Stomach (tissue), 9 donors: ENCODE results near the gene VPS37C. TPM values are rescaled to one million over a fixed set of nuclear protein-coding genes. Genes with fewer than 3 reads are reported as not detected.

Experiments used
- DNase-seq, 2 donors: peaks; one replicate each; pipeline versions ENCODE4 v3.0.0 to v3.0.0-alpha.2; 2013 to 2019
- H3K27ac ChIP-seq, 5 donors: fragments of 200-600 bp in 4 of 5; sonication (generic) in 4 of 5; one replicate each; pipeline ENCODE4 v1.5.1; 2013 to 2019; ENCODE audit warnings: mild to moderate bottlenecking in 1 of 5, moderate library complexity in 1 of 5
- H3K27me3 ChIP-seq, 3 donors: fragments of 200-600 bp; sonication (generic); one replicate each; pipeline ENCODE4 v1.5.1; 2017 to 2019; ENCODE audit warnings: mixed run types in 1 of 3
- H3K36me3 ChIP-seq, 4 donors: fragments of 200-600 bp; sonication (generic); 1 replicate in 3 of 4; 2 replicates in 1 of 4; pipeline ENCODE4 v1.5.1; 2016 to 2019
- H3K4me1 ChIP-seq, 4 donors: fragments of 200-600 bp; sonication (generic); one replicate each; pipeline ENCODE4 v1.5.1; 2016 to 2019
- H3K4me3 ChIP-seq, 4 donors: fragments of 200-600 bp; sonication (generic) in 3 of 4; one replicate each; pipeline ENCODE4 v1.5.1; 2016 to 2019; ENCODE audit warnings: mild to moderate bottlenecking in 1 of 4
- H3K9me3 ChIP-seq, 4 donors: fragments of 200-600 bp; sonication (generic); one replicate each; pipeline ENCODE4 v1.5.1; 2016 to 2019
- CTCF ChIP-seq, 7 experiments: fragments of 450-650 bp in 4 of 7; fragments of 200-600 bp in 3 of 7; sonication (generic) in 3 of 7; IDR thresholded peaks; one replicate each; pipeline ENCODE4 v1.5.1; 2016 to 2019; ENCODE audit warnings: antibody characterized with exemption in 7 of 7, control low read depth in 2 of 7, mild to moderate bottlenecking in 1 of 7
- EP300 ChIP-seq: sonication (generic); formaldehyde crosslinking; IDR thresholded peaks from one replicate; pipeline ENCODE4 v1.6.1; 2017; ENCODE audit warnings: antibody characterized with exemption
- POLR2A ChIP-seq, 4 donors: fragments of 450-650 bp; IDR thresholded peaks; one replicate each; pipeline ENCODE4 v1.6.1; 2016; ENCODE audit warnings: antibody characterized with exemption in 4 of 4, control low read depth in 2 of 4, mild to moderate bottlenecking in 1 of 4, moderate library complexity in 1 of 4
- POLR2AphosphoS5 ChIP-seq, 3 donors: sonication (generic); formaldehyde crosslinking; IDR thresholded peaks; one replicate each; pipeline ENCODE4 v1.6.1; 2016; ENCODE audit warnings: antibody characterized with exemption in 3 of 3
- WGBS, 5 donors: extraction: QIAGEN DNeasy Blood & Tissue Kit in 3 of 5; methylation state at CpG; one replicate each; pipeline versions ENCODE4 v1.1.5 to v1.1.7; 2013 to 2018; 5-methylcytosine and 5-hydroxymethylcytosine counted together
- intact Hi-C: fragments of 100-400 bp; cut with DNase I; formaldehyde crosslinking; loops from one replicate; pipeline ENCODE4 v1.15.1; 2023; ENCODE audit warnings: low total_unique reads
- polyA plus RNA-seq, 3 donors: library from polyadenylated mRNA; stranded (reverse); fragments of 200-250 nt; gene quantifications; one replicate each; pipeline ENCODE4 v1.2.3, GENCODE V29; 2013
- total RNA-seq, 5 donors: library from RNA; depleted of rRNA; stranded (reverse); fragments of >200 nt; gene quantifications; one replicate each; pipeline versions ENCODE4 v1.1.0 to v1.2.3, GENCODE V29; 2014 to 2016
- donor health status: healthy with polysubstance abuse.
- donor health status: Bipolar disorder and iron deficiency.
- donor health status: healthy.

VPS37C gene
- total and polyA plus RNA-seq, 8 donors: 6.4 to 53.6 (median 27.7) TPM

GRCh38 chr11:61089806-61090491 is 71.3 kb downstream of the VPS37C start:
- 80 to 85% (median 82%) methylated on average over 12 of the region's 12 CpGs for WGBS, 5 donors
- Histone ChIP-seq H3K4me3 (no peak overlapping the region), H3K36me3 (no peaks in the 10 kb centered on the region), H3K27me3 (no peaks in the 10 kb centered on the region), H3K27ac (no peak overlapping the region), H3K9me3 (no peaks in the 10 kb centered on the region), H3K4me1 (no peaks in the 10 kb centered on the region)
- TF ChIP-seq CTCF (IDR thresholded peaks at IDR 0.05) (no peak), EP300 (no peak), POLR2A (IDR thresholded peaks at IDR 0.05) (no peak), POLR2AphosphoS5 (IDR thresholded peaks at IDR 0.05) (no peak)
- intact Hi-C loops: no loop called here
- DNase-seq: no peak

GRCh38 chr11:61087426-61088119 is 73.7 kb downstream of the VPS37C start:
- Histone ChIP-seq H3K27me3 (no peaks in the 10 kb centered on the region), H3K4me1 (no peaks in the 10 kb centered on the region), H3K36me3 (no peaks in the 10 kb centered on the region), H3K4me3 (no peak overlapping the region), H3K9me3 (no peaks in the 10 kb centered on the region), H3K27ac (no peak overlapping the region)
- intact Hi-C loops: no loop called here
- TF ChIP-seq POLR2AphosphoS5 (IDR thresholded peaks at IDR 0.05): no peak
- TF ChIP-seq EP300: no peak
- no peak for TF ChIP-seq POLR2A (IDR thresholded peaks at IDR 0.05)
- TF ChIP-seq CTCF (IDR thresholded peaks at IDR 0.05): no peak
- WGBS, 5 donors: 93 to 95% (median 93%) methylated on average over 9 of the region's 9 CpGs
- no peak for DNase-seq

- WGBS, 5 donors: 80 to 84% (median 82%) methylated on average over 11 to 13 of the region's 13 CpGs
- Histone ChIP-seq H3K27me3 (peaks cover 0 to 5% (median 0%) of the 10 kb centered on the region in 3 donors), H3K9me3 (no peaks in the 10 kb centered on the region), H3K4me3 (no peak overlapping the region), H3K27ac (peak overlapping the region in 2 of 5 donors; percentile 21 to 32), H3K36me3 (no peaks in the 10 kb centered on the region), H3K4me1 (peaks cover 0 to 8% (median 2%) of the 10 kb centered on the region in 4 donors)
- intact Hi-C loops: no loop called here
- DNase-seq: peak in 1 of 2 donors; percentile 18
- TF ChIP-seq POLR2A (IDR thresholded peaks at IDR 0.05): no peak
- TF ChIP-seq POLR2AphosphoS5 (IDR thresholded peaks at IDR 0.05): no peak
- no peak for TF ChIP-seq EP300
- no peak for TF ChIP-seq CTCF (IDR thresholded peaks at IDR 0.05)
Observed at GRCh38 chr11:61083601-61084147, 77.6 kb downstream of the VPS37C start.

GRCh38 chr11:61082931-61083531 is 78.2 kb downstream of the VPS37C start:
- Histone ChIP-seq H3K9me3 (no peaks in the 10 kb centered on the region), H3K27ac (peak overlapping the region in 2 of 5 donors; percentile 21 to 32), H3K4me1 (peaks cover 0 to 8% (median 2%) of the 10 kb centered on the region in 4 donors), H3K4me3 (no peak overlapping the region), H3K27me3 (peaks cover 0 to 5% (median 0%) of the 10 kb centered on the region in 3 donors), H3K36me3 (no peaks in the 10 kb centered on the region)
- TF ChIP-seq CTCF (IDR thresholded peaks at IDR 0.05): no peak
- TF ChIP-seq POLR2A (IDR thresholded peaks at IDR 0.05): no peak
- intact Hi-C loops: no loop called here
- WGBS, 5 donors: 76 to 86% (median 80%) methylated on average over 14 of the region's 14 CpGs
- peak in 1 of 2 donors; percentile 3 for DNase-seq
